Neural progenitor cell (in vitro differentiated cells): ENCODE results near the gene FALEC. TPM values are rescaled to one million over a fixed set of nuclear protein-coding genes. Genes with fewer than 3 reads are reported as not detected.

ENCODE experiments used
- DNase-seq: peaks from one replicate; pipeline ENCODE4 v3.0.0-alpha.2; 2016; ENCODE audit warnings: low spot score
- H2AFZ ChIP-seq: fragments of 200-600 bp; sonication (generic); replicated peaks from 2 replicates; pipeline ENCODE4 v1.6.1; 2016; ENCODE audit warnings: antibody characterized with exemption
- H3F3A ChIP-seq: fragments of 200-600 bp; sonication (generic); 2 replicates; pipeline ENCODE4 v1.6.1; 2016; ENCODE audit warnings: antibody characterized with exemption, low read depth
- H3K27ac ChIP-seq: fragments of 200-600 bp; sonication (generic); 2 replicates; pipeline ENCODE4 v1.5.1; 2016; ENCODE audit warnings: mild to moderate bottlenecking
- H3K27me3 ChIP-seq: fragments of 200-600 bp; sonication (generic); 2 replicates; pipeline ENCODE4 v1.6.1; 2016; ENCODE audit warnings: mild to moderate bottlenecking, moderate library complexity
- H3K36me3 ChIP-seq: fragments of 200-600 bp; sonication (generic); 2 replicates; pipeline ENCODE4 v1.5.1; 2016
- H3K4me1 ChIP-seq: fragments of 200-600 bp; sonication (generic); 2 replicates; pipeline ENCODE4 v1.6.1; 2016; ENCODE audit warnings: mixed run types
- H3K4me2 ChIP-seq: fragments of 200-600 bp; sonication (generic); 2 replicates; pipeline ENCODE4 v1.6.1; 2016
- H3K4me3 ChIP-seq: fragments of 200-600 bp; sonication (generic); 2 replicates; pipeline ENCODE4 v1.5.1; 2016
- H3K79me2 ChIP-seq: fragments of 200-600 bp; sonication (generic); 2 replicates; pipeline ENCODE4 v1.6.1; 2016; ENCODE audit warnings: low read depth
- H3K9ac ChIP-seq: fragments of 200-600 bp; sonication (generic); 2 replicates; pipeline ENCODE4 v1.6.1; 2016
- H3K9me3 ChIP-seq: fragments of 200-600 bp; sonication (generic); 2 replicates; pipeline ENCODE4 v1.5.1; 2016; ENCODE audit warnings: low read depth
- H4K20me1 ChIP-seq: fragments of 200-600 bp; sonication (generic); 2 replicates; pipeline ENCODE4 v1.6.1; 2016; ENCODE audit warnings: low read depth
- H3K27ac Mint-ChIP-seq: 3 replicates; pipeline ENCODE4 v1.8.0; 2021; ENCODE audit warnings: mixed read lengths
- H3K27me3 Mint-ChIP-seq: 2 replicates; pipeline ENCODE4 v1.8.0; 2022; ENCODE audit warnings: low read depth, mild to moderate bottlenecking, inconsistent platforms, moderate library complexity, mixed read lengths; ENCODE audit not compliant: insufficient read depth
- H3K36me3 Mint-ChIP-seq: 3 replicates; pipeline ENCODE4 v1.8.0; 2021; ENCODE audit warnings: mixed read lengths
- H3K4me1 Mint-ChIP-seq: 3 replicates; pipeline ENCODE4 v1.8.0; 2021; ENCODE audit warnings: mixed read lengths
- H3K4me3 Mint-ChIP-seq: 3 replicates; pipeline ENCODE4 v1.8.0; 2021; ENCODE audit warnings: mild to moderate bottlenecking, moderate library complexity, mixed read lengths
- H3K9me3 Mint-ChIP-seq: 3 replicates; pipeline ENCODE4 v1.8.0; 2020; ENCODE audit warnings: mixed read lengths
- EZH2 ChIP-seq: fragments of 200-600 bp; sonication (generic); IDR thresholded peaks from 2 replicates; pipeline ENCODE4 v1.6.1; 2017; ENCODE audit warnings: antibody characterized with exemption, mild to moderate bottlenecking, moderate library complexity
- EZH2phosphoT487 ChIP-seq: fragments of 200-600 bp; sonication (generic); IDR thresholded peaks from 2 replicates; pipeline ENCODE4 v1.6.1; 2017; ENCODE audit warnings: antibody characterized with exemption
- total RNA-seq: library from RNA; depleted of rRNA; stranded (reverse); fragments of >200 nt; gene quantifications from 2 replicates; pipeline ENCODE4 v1.2.3, GENCODE V29; 2015; ENCODE audit warnings: low replicate concordance
- TF ChIP-seq, protein P1 (sequence below): fragments of 200-600 bp; sonication (generic); IDR thresholded peaks from 2 replicates; pipeline ENCODE4 v1.5.1; 2017; ENCODE audit warnings: antibody characterized with exemption, mild to moderate bottlenecking

FALEC gene
- total RNA-seq, 1 donor from 2014 or later, result not detected

DNA sequence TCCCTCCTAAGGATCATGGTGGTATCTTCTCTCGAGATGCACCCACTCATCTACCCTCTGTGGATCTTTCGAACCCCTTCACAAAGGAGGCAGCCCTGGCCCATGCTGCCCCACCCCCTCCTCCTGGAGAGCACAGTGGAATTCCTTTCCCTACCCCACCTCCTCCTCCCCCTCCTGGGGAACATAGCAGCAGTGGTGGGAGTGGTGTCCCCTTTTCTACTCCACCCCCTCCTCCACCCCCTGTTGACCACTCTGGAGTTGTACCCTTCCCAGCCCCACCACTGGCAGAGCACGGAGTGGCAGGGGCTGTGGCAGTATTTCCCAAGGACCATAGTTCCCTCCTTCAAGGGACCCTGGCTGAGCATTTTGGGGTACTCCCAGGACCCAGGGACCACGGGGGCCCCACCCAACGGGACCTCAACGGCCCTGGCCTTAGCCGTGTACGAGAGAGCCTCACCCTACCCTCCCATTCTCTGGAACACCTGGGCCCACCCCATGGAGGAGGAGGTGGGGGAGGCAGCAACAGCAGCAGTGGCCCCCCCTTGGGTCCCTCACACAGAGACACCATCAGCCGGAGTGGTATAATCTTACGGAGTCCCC, 42.9 kb upstream of the FALEC start:
- Histone ChIP-seq H4K20me1 (peaks cover 4% of the 10 kb centered on the region), H3K9me3 (no peaks in the 10 kb centered on the region), H3K36me3 (no peaks in the 10 kb centered on the region), H3K27me3 (no peaks in the 10 kb centered on the region), H3F3A (peaks cover 28% of the 10 kb centered on the region), H2AFZ (no peak overlapping the region), H3K79me2 (no peaks in the 10 kb centered on the region), H3K27ac (no peak overlapping the region), H3K9ac (no peak overlapping the region), H3K4me3 (no peak overlapping the region), H3K4me2 (no peak overlapping the region), H3K4me1 (no peaks in the 10 kb centered on the region)
- Mint-ChIP-seq H3K36me3 (peaks cover 27% of the 10 kb centered on the region), H3K27me3 (peaks cover 2% of the 10 kb centered on the region), H3K4me1 (peaks cover 6% of the 10 kb centered on the region), H3K9me3 (no peaks in the 10 kb centered on the region), H3K4me3 (no peak overlapping the region), H3K27ac (no peak overlapping the region)
- TF ChIP-seq, protein P1, sequence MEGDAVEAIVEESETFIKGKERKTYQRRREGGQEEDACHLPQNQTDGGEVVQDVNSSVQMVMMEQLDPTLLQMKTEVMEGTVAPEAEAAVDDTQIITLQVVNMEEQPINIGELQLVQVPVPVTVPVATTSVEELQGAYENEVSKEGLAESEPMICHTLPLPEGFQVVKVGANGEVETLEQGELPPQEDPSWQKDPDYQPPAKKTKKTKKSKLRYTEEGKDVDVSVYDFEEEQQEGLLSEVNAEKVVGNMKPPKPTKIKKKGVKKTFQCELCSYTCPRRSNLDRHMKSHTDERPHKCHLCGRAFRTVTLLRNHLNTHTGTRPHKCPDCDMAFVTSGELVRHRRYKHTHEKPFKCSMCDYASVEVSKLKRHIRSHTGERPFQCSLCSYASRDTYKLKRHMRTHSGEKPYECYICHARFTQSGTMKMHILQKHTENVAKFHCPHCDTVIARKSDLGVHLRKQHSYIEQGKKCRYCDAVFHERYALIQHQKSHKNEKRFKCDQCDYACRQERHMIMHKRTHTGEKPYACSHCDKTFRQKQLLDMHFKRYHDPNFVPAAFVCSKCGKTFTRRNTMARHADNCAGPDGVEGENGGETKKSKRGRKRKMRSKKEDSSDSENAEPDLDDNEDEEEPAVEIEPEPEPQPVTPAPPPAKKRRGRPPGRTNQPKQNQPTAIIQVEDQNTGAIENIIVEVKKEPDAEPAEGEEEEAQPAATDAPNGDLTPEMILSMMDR, result no peak
- DNase-seq, result peak; percentile 13

DNA sequence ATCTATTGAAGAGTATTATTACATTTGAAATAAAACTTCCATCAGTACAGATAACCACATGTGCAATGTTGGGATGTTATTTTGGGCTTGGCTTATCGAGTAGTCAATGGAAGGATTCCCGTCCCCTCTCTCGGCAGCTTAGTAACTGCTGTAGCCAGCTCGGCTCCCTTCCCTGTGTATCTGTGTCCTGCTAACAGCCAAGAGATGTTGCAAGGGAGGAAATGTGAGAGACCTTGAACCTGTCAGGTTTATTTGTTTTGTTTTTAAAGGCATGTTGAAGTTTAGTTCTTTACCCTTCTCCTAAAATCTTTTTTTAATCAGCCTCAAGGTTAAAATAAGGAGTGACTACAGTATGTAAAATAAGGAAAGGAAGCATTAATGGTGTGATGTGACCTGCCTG, 41.9 kb upstream of the FALEC start:
- no peaks in the 10 kb centered on the region for H3K9me3 Mint-ChIP-seq
- Histone ChIP-seq H3K9ac (no peak overlapping the region), H3K27me3 (no peaks in the 10 kb centered on the region), H2AFZ (no peak overlapping the region), H3F3A (peaks cover 33% of the 10 kb centered on the region), H3K79me2 (no peaks in the 10 kb centered on the region), H3K27ac (no peak overlapping the region), H3K4me3 (no peak overlapping the region), H3K4me1 (no peaks in the 10 kb centered on the region), H3K4me2 (no peak overlapping the region), H4K20me1 (peaks cover 4% of the 10 kb centered on the region), H3K36me3 (no peaks in the 10 kb centered on the region), H3K9me3 (no peaks in the 10 kb centered on the region)
- H3K27me3 Mint-ChIP-seq, result peaks cover 5% of the 10 kb centered on the region
- peaks cover 6% of the 10 kb centered on the region for H3K4me1 Mint-ChIP-seq
- H3K4me3 Mint-ChIP-seq, result no peak overlapping the region
- DNase-seq, result no peak
- H3K27ac Mint-ChIP-seq, result no peak overlapping the region
- TF ChIP-seq, protein P1, result no peak
- TF ChIP-seq EZH2phosphoT487 (no peak), EZH2 (no peak)
- H3K36me3 Mint-ChIP-seq, result peaks cover 27% of the 10 kb centered on the region

DNA sequence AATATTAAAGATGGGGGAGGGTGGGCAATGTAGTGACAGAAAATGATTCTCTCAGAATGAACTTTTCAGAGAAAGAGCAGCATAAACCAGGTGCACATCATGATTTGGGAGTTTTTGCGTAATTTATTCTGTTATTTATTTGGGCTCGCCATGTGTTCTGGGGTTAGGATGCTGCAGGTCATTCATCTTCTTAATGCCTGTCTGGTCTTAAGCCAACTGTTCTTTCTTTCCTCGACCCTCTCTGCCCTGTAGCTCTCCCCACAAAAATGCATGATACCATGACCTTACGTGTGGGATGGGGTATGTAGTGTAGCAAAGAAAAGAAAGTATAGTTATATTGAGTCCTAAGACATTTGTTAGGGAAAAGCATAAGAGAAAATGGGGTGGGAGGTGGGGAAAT, 40.7 kb upstream of the FALEC start:
- H3K4me1 Mint-ChIP-seq, result peaks cover 6% of the 10 kb centered on the region
- DNase-seq, result no peak
- no peaks in the 10 kb centered on the region for H3K9me3 Mint-ChIP-seq
- Histone ChIP-seq H3K27ac (no peak overlapping the region), H3K4me1 (no peaks in the 10 kb centered on the region), H3K4me2 (no peak overlapping the region), H3K36me3 (no peaks in the 10 kb centered on the region), H3K4me3 (no peak overlapping the region), H4K20me1 (peaks cover 4% of the 10 kb centered on the region), H3F3A (peaks cover 33% of the 10 kb centered on the region), H3K27me3 (peaks cover 7% of the 10 kb centered on the region), H3K9me3 (no peaks in the 10 kb centered on the region), H3K79me2 (no peaks in the 10 kb centered on the region), H2AFZ (no peak overlapping the region), H3K9ac (no peak overlapping the region)
- H3K27ac Mint-ChIP-seq, result no peak overlapping the region
- no peak for TF ChIP-seq EZH2phosphoT487
- no peak for TF ChIP-seq EZH2
- TF ChIP-seq, protein P1, result no peak
- peaks cover 25% of the 10 kb centered on the region for H3K36me3 Mint-ChIP-seq
- peaks cover 5% of the 10 kb centered on the region for H3K27me3 Mint-ChIP-seq
- no peak overlapping the region for H3K4me3 Mint-ChIP-seq
